ENCODE data around the gene ZNF227. TPM values are rescaled to one million over a fixed set of nuclear protein-coding genes. Genes with fewer than 3 reads are reported as not detected.

Gene ZNF227
- total RNA-seq (2014; rRNA removed; shearing (Covaris generic)) (16.8 and 20.1 TPM in 2 replicates), total RNA-seq (2022) (18.5 and 21.2 TPM in 2 replicates), Bru-seq, nascent RNA (percentile 79 among the genes with signal in this experiment), BruChase-seq, experiment 1, labeled RNA remaining after a 6-hour chase (percentile 64 among the genes with signal in this experiment), BruChase-seq, experiment 2, labeled RNA remaining after a 2-hour chase (percentile 77 among the genes with signal in this experiment)
- long read RNA-seq, partial matches to known transcripts = 1 of 10 reads
- long read RNA-seq, other reads (novel, unspliced or antisense) = 5 of 10 reads

DNA sequence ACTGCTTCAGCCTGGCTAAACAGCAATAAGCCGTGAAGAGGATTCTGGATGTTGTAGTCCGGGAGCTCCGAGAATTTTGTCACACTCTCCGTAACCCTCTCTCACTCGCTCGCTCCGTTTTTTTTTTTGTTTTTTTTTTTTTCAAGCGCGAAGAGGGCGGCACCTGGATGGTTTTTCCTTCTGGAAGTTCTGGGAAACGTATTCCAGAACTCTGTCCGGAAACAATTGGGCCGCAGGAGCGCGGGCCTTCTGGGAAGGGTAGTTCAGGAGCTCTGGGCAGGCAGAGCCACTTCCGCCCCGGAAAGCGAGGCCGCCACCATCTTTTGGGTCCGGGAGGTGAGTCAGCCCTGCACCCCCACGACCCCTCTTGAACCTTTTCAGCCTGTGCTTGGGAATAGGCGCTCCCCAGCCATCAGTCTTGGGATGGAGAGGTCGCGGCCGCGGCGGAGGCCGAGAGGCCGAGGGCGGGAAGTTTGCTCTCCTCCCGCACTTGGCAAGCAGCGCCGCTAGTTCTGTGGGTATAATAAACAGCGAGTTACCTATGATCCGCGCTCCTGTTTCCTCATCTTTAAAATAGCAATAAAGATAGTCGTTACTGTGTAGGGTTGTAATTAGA is at the start of gene ZNF227:
TSS of gene ZNF227 (plus strand) at position 283 of the 616 bp plus-strand sequence. CDS start 5,261 bp downstream, outside the sequence.
- H4K20me1 ChIP-seq (ENCODE audit: insufficient read depth, low read length) = no peaks in the 10 kb centered on the region
- H3K36me3 ChIP-seq (ENCODE audit: insufficient read depth, low read length) = peaks cover 31% of the 10 kb centered on the region
- peak within 1 kb of the TSS; percentile 75 for H3K4me2 ChIP-seq (ENCODE audit: low read length)
- H3K79me2 ChIP-seq (ENCODE audit: insufficient read depth, low read depth, low read length) = peaks cover 20% of the 10 kb centered on the region
- BruUV-seq (replicated peaks) = no TSS peak
- peak within 1 kb of the TSS; percentile 96 for H2AFZ ChIP-seq (ENCODE audit: low read length)
- H3K9me3 ChIP-seq (ENCODE audit: low read length) = peaks cover 10% of the 10 kb centered on the region; the same call in 1 of the 2 replicates
- peak within 1 kb of the TSS; percentile 82 for H3K4me3 ChIP-seq (ENCODE audit: low read depth, low read length, poor library complexity, severe bottlenecking)
- no peak for TF ChIP-seq EZH2phosphoT487 (IDR thresholded peaks at IDR 0.05; ENCODE audit: borderline replicate concordance, low read depth, low read length)
- TF ChIP-seq, protein P1, sequence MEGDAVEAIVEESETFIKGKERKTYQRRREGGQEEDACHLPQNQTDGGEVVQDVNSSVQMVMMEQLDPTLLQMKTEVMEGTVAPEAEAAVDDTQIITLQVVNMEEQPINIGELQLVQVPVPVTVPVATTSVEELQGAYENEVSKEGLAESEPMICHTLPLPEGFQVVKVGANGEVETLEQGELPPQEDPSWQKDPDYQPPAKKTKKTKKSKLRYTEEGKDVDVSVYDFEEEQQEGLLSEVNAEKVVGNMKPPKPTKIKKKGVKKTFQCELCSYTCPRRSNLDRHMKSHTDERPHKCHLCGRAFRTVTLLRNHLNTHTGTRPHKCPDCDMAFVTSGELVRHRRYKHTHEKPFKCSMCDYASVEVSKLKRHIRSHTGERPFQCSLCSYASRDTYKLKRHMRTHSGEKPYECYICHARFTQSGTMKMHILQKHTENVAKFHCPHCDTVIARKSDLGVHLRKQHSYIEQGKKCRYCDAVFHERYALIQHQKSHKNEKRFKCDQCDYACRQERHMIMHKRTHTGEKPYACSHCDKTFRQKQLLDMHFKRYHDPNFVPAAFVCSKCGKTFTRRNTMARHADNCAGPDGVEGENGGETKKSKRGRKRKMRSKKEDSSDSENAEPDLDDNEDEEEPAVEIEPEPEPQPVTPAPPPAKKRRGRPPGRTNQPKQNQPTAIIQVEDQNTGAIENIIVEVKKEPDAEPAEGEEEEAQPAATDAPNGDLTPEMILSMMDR (conservative IDR thresholded peaks at IDR 0.05; ENCODE audit: low read length) = no peak
- H3K27ac ChIP-seq (ENCODE audit: low read depth, low read length, poor library complexity, severe bottlenecking) = peak within 1 kb of the TSS; percentile 13
- intact Hi-C loops (cut with micrococcal nuclease; ENCODE audit: unreplicated experiment) = loop anchor here (2.0 to 10.0 kb wide), 2 partner anchors 100 to 118 kb away; partner anchors contain the start of genes ZNF224 and ZNF225
- ChIA-PET POLR2A (interaction anchor here (0.6 to 1.0 kb wide), 6 partner anchors 14 to 710 kb away, joined by 3 to 7 read pairs (median 3); partner anchors contain the start of gene ZNF226), CTCF (ENCODE audit: unreplicated experiment) (interaction anchor here (0.7 kb wide), 1 partner anchor 47 kb away, joined by 3 read pairs; the partner anchor contains the start of gene ZNF226)
- H3K9me2 ChIP-seq (ENCODE audit: insufficient read depth, low read length) = no peaks in the 10 kb centered on the region
- H3K4me1 ChIP-seq (ENCODE audit: insufficient read depth, low read length, poor library complexity, severe bottlenecking) = peaks cover 17% of the 10 kb centered on the region
- peak; percentile 78 for DNase-seq (ENCODE audit: low spot score)

DNA sequence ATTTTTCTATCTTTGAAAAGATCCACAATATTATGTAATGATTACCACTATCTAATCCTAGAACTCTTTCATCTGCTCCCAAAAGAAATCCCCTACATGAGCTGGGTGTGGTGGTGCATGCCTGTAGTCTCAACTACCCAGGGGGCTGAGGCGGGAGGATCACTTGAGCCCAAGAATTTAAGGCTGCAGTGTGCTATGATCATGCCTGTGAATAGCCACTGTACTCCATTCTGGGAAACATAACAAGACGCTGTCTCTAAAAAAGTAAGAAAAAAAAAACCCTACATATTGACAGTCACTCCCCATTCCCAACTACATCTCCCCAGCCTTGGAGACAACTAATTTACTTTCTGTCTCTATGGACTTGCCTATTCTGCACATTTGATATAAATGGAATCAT is 48.5 kb upstream of the ZNF227 start:
- ChIA-PET POLR2A (interaction anchor here (1.3 kb wide), 1 partner anchor 43 kb away, joined by 5 read pairs; no protein-coding TSS in a partner anchor), CTCF (ENCODE audit: unreplicated experiment) (no interaction called here)
- Histone ChIP-seq H2AFZ (ENCODE audit: low read length) (peak overlapping the region; percentile 99; the same call in 1 of the 2 replicates), H3K36me3 (ENCODE audit: insufficient read depth, low read length) (peaks cover 22% of the 10 kb centered on the region), H3K4me3 (ENCODE audit: low read depth, low read length, poor library complexity, severe bottlenecking) (peak overlapping the region; percentile 79), H3K79me2 (ENCODE audit: insufficient read depth, low read depth, low read length) (peaks cover 8% of the 10 kb centered on the region; the same call in 1 of the 2 replicates), H3K9me2 (ENCODE audit: insufficient read depth, low read length) (no peaks in the 10 kb centered on the region), H3K4me2 (ENCODE audit: low read length) (no peak overlapping the region; the same call in 1 of the 2 replicates), H3K9me3 (ENCODE audit: low read length) (peaks cover 7% of the 10 kb centered on the region), H3K27ac (ENCODE audit: low read depth, low read length, poor library complexity, severe bottlenecking) (no peak overlapping the region), H4K20me1 (ENCODE audit: insufficient read depth, low read length) (no peaks in the 10 kb centered on the region), H3K4me1 (ENCODE audit: insufficient read depth, low read length, poor library complexity, severe bottlenecking) (peaks cover 15% of the 10 kb centered on the region)
- no peak for DNase-seq (ENCODE audit: low spot score)
- TF ChIP-seq EZH2phosphoT487 (IDR thresholded peaks at IDR 0.05; ENCODE audit: borderline replicate concordance, low read depth, low read length) = no peak
- TF ChIP-seq, protein P1 (conservative IDR thresholded peaks at IDR 0.05; ENCODE audit: low read length) = no peak
- BruUV-seq (replicated peaks) = no TSS peak
- intact Hi-C loops (cut with micrococcal nuclease; ENCODE audit: unreplicated experiment) = loop anchor here (1.0 to 2.0 kb wide), 3 partner anchors 43 to 337 kb away; partner anchors contain the start of gene ZNF180
